ENCODE data around the gene TEAD1.

TEAD1 gene

GRCh38 chr11:12818333-12819015 lies 144.3 kb downstream of the TEAD1 start:
- no peak for DNase-seq

- no peak for DNase-seq
Observed at GRCh38 chr11:12822392-12823022, 148.3 kb downstream of the TEAD1 start.

DNA sequence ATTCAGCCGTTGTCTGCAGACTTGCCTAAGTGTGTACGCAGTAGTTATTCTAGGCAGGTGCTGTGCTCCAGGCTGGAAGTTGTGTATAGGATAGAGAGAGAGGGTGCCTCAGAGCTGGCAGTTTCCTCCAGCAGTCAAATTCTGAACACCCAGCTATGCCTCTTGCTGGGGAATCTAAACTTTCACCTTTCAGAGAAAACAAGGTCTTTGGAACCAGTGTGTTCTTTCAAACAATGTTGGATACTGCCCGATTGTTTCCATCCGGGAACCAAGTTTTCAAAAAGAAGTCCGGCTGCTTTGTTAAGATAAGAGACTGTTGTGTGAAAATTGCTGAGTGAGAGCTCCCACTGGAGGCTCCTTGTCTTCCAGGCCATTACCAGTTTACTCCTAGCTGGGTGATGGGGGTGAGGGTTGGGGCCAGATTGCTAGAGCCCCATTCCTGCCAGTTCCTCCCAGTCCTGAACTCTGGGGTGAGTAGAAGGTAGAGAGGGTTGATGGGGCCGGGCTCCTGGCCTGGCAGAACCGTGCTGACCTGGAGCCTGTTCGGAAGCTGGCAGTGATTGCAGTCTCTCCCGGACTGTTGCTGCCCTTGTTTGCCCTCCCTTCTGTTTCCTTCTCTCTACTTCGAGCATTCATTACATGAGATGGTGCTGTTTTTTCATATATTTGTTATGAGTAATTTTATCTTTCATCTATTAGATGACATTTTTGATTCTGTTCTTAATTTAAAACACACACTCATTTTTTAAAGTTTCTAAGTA lies 150.2 kb downstream of the TEAD1 start:
- peak; percentile 34 for DNase-seq

GRCh38 chr11:12826441-12826840 lies 152.2 kb downstream of the TEAD1 start:
- DNase-seq = no peak

GRCh38 chr11:12827369-12827768 lies 153.1 kb downstream of the TEAD1 start:
- peak; percentile 60 for DNase-seq

DNA sequence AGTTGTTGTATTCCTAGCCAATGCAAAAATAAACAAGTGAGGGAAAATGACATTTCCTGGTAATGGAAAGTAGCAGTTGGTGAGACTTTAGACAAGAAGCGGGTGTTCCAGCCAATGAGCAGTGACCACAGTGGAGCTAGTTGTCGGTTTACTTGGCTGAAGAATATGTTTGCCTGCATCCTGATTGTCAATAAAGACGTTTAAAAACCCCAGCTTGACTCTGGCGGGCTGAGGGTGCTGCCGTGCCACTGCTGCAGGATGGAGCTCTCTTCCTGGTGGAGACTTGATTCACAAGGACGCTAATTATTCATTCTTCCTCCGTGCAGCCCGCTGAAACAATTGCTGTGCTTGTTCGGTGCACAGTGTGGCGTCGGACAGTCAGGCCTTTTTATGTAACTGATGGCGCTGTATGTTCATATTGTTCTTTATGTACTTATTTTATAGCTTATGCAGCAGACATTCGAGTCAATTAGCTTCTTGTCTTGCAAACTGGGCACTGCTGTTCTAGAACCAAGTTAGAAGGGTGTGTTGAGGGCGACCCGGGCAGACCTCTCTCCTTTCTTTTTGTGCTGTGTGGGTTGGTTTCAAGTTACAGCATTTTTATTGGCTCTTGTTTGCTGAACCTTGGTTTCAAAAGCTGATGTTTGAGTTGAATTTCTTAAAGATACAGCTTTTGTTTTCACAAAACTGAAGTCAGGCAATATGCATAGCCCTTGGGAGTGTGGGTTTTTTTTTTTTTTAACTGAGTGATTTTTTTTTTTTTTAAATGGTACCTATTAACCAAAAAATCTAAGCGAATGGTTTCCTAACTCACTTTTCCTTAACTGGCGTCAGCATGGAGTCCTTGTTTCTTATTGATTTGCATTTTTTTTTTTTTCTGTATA lies 153.9 kb downstream of the TEAD1 start:
- DNase-seq = peak; percentile 80

GRCh38 chr11:12829131-12829530 lies 154.9 kb downstream of the TEAD1 start:
- DNase-seq = no peak

- no peak for DNase-seq
Observed at GRCh38 chr11:12829540-12830314, 155.5 kb downstream of the TEAD1 start.

- peak; percentile 58 for DNase-seq
Observed at GRCh38 chr11:12831471-12832202, 157.4 kb downstream of the TEAD1 start.

- DNase-seq = no peak
Observed at GRCh38 chr11:12832480-12833224, 158.4 kb downstream of the TEAD1 start.

GRCh38 chr11:12834166-12834565 lies 159.9 kb downstream of the TEAD1 start:
- no peak for DNase-seq

DNA sequence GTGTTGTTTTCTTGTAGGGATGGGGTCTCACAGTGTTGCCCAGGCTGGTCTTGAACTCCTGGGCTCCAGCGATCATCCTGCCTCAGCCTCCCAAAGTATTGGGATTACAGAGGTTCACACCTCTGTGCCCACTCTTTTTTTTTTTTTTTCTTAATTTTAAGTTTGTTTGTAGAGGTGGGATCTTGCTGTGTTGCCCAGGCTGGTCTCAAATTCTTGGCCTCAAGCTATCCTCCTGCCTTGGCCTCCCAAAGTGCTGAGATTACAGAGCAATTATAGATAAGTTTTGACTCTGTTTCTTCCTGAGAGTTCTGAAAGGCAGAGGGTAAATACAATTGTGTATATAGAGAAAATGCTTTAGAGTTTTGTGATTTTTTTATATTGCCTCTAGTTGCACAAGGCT lies 160.4 kb downstream of the TEAD1 start:
- DNase-seq = no peak

- no peak for DNase-seq
Observed at GRCh38 chr11:12835286-12835685, 161.1 kb downstream of the TEAD1 start.

- no peak for DNase-seq
Observed at GRCh38 chr11:12838463-12839123, 164.4 kb downstream of the TEAD1 start.

DNA sequence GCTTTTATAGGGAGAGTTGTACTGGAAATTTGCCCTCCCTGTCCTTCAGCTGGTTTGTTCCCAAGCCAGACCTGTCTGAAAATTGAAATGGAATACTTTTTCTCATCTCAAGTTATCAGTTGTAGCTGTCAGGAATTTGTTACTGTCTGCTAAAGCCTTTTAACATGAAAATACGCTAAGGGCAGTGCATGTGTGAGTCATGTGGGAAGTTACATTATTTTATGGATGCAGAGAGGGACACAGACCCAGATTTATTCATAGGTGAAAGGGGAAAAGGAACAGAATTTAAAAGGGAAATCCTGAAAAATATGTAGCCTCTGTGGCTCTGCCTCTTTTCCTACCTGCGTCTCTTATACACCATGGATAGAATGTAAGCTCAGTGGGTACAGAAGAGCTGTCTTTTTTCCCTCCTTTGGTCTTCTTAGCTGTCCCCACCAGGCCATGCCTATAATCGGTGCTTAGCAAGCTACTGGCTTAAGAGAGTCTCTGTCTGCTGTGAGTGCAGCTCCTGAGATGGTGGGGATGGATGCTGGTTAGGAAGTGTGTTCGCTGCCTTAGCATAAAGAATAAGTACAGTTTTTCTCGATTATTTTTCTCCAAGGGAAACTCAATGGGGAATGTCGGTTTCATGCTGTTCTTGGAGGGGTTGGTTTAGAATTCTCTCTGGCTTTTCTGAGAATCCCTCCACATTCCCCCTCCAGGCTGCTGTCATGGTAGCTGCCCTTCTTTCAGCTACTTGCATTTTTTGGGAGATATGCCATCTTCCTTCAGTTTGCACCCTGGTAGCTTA lies 166.8 kb downstream of the TEAD1 start:
- DNase-seq = peak; percentile 33

DNA sequence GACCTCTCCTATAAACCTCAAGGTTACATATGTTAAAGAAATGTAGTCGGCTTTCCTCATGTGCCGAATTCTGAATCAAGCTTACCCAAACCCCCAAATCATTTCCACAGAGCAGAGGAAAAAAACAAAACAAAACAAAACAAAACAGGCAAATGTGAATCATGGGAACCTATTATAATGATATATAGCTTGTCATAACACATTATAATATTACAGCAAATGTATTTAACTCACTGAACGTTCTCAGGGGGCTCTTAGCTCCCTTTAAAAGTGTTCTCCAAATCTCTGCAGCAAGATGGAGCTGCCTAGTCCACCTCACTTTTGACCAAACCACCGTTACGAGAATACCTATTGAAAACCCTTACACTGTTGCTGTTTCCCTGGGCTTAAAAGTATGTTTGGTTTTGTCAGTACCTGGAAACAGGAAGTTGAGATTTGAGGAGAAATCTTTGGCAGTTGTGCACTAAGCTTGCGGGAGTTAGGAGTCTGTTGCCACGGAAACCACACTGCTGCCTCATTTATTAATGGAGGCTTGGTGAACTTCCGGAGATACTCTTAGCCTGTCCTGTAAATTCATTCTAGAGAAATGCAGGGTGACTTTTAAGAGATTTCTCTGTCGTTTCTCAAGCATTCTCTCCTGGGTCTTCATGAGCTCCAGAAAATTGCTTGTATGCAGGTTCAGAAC lies 167.9 kb downstream of the TEAD1 start:
- peak; percentile 91 for DNase-seq

- DNase-seq = peak; percentile 83
Observed at GRCh38 chr11:12842933-12843636, 168.9 kb downstream of the TEAD1 start.

- DNase-seq = peak; percentile 77
Observed at GRCh38 chr11:12845163-12845562, 170.9 kb downstream of the TEAD1 start.
